ENCODE measurements around the gene ULK2. TPM values are rescaled to one million over a fixed set of nuclear protein-coding genes. Genes with fewer than 3 reads are reported as not detected.

The ULK2 gene
- polyA plus RNA-seq, 1 donor from 2014 or later = 55.1 TPM

GRCh38 chr17:19883537-19884215 is 15.9 kb upstream of the ULK2 start:
- H3K79me2 ChIP-seq (replicated peaks; ENCODE audit: insufficient read depth, low read length) = no peaks in the 10 kb centered on the region
- no peak for TF ChIP-seq MXI1 (conservative IDR thresholded peaks at IDR 0.05; ENCODE audit: poor library complexity, severe bottlenecking)
- no peak for TF ChIP-seq RAD21 (conservative IDR thresholded peaks at IDR 0.05)
- no peak for TF ChIP-seq EP300 (conservative IDR thresholded peaks at IDR 0.05; ENCODE audit: poor library complexity, severe bottlenecking)
- TF ChIP-seq POLR2AphosphoS5 (IDR thresholded peaks at IDR 0.05) = no peak
- TF ChIP-seq EZH2 (IDR thresholded peaks at IDR 0.05; ENCODE audit: borderline replicate concordance, insufficient read depth, low read length, poor library complexity, severe bottlenecking) = no peak
- no peaks in the 10 kb centered on the region for H3F3A ChIP-seq (ENCODE audit: insufficient read depth, low read length, poor library complexity, severe bottlenecking)
- no peak overlapping the region for H3K9ac ChIP-seq (ENCODE audit: low read length)
- no peak overlapping the region for H3K4me2 ChIP-seq (ENCODE audit: low read length)
- no peaks in the 10 kb centered on the region for H3K36me3 ChIP-seq (ENCODE audit: insufficient read depth, low read length)
- H3K9me3 ChIP-seq (ENCODE audit: low read length) = no peaks in the 10 kb centered on the region
- no peaks in the 10 kb centered on the region for H3K27me3 ChIP-seq (ENCODE audit: insufficient read depth, low read depth, low read length)
- no peak overlapping the region for H2AFZ ChIP-seq (ENCODE audit: low read depth, low read length)
- H3K4me3 ChIP-seq (ENCODE audit: low read length) = no peak overlapping the region
- no peaks in the 10 kb centered on the region for H3K9me2 ChIP-seq (ENCODE audit: insufficient read depth, low read length)
- no peaks in the 10 kb centered on the region for H4K20me1 ChIP-seq (ENCODE audit: insufficient read depth)
- no peak overlapping the region for H3K27ac ChIP-seq (ENCODE audit: low read length)

- no peaks in the 10 kb centered on the region for H3K9me3 ChIP-seq (ENCODE audit: low read length)
- H3K27ac ChIP-seq (ENCODE audit: low read length) = no peak overlapping the region
- no peak overlapping the region for H3K9ac ChIP-seq (ENCODE audit: low read length)
- no peak overlapping the region for H3K4me3 ChIP-seq (ENCODE audit: low read length)
- H3K27me3 ChIP-seq (ENCODE audit: insufficient read depth, low read depth, low read length) = no peaks in the 10 kb centered on the region
- H4K20me1 ChIP-seq (ENCODE audit: insufficient read depth) = no peaks in the 10 kb centered on the region
- no peak overlapping the region for H2AFZ ChIP-seq (ENCODE audit: low read depth, low read length)
- H3K4me2 ChIP-seq (ENCODE audit: low read length) = no peak overlapping the region
- no peaks in the 10 kb centered on the region for H3F3A ChIP-seq (ENCODE audit: insufficient read depth, low read length, poor library complexity, severe bottlenecking)
- no peak for TF ChIP-seq EP300 (conservative IDR thresholded peaks at IDR 0.05; ENCODE audit: poor library complexity, severe bottlenecking)
- TF ChIP-seq RAD21 (conservative IDR thresholded peaks at IDR 0.05) = no peak
- TF ChIP-seq CTCF (IDR thresholded peaks at IDR 0.05; ENCODE audit: poor library complexity, severe bottlenecking) = no peak
- no peak for TF ChIP-seq REST (IDR thresholded peaks at IDR 0.05; ENCODE audit: borderline replicate concordance)
- TF ChIP-seq SMC3 (conservative IDR thresholded peaks at IDR 0.05; ENCODE audit: poor library complexity) = no peak
- TF ChIP-seq POLR2AphosphoS5 (IDR thresholded peaks at IDR 0.05) = no peak
- no peak for TF ChIP-seq MXI1 (conservative IDR thresholded peaks at IDR 0.05; ENCODE audit: poor library complexity, severe bottlenecking)
- TF ChIP-seq TAF1 (IDR thresholded peaks at IDR 0.05; ENCODE audit: low read depth) = no peak
- no peak for TF ChIP-seq EZH2 (IDR thresholded peaks at IDR 0.05; ENCODE audit: borderline replicate concordance, insufficient read depth, low read length, poor library complexity, severe bottlenecking)
- no peaks in the 10 kb centered on the region for H3K79me2 ChIP-seq (replicated peaks; ENCODE audit: insufficient read depth, low read length)
- H3K36me3 ChIP-seq (ENCODE audit: insufficient read depth, low read length) = no peaks in the 10 kb centered on the region
- no peaks in the 10 kb centered on the region for H3K9me2 ChIP-seq (ENCODE audit: insufficient read depth, low read length)
Observed at GRCh38 chr17:19880393-19880792, 12.7 kb upstream of the ULK2 start.

Measured in neural cell (in vitro differentiated cells).